ENCODE measurements around the gene NOM1. TPM values are rescaled to one million over a fixed set of nuclear protein-coding genes. Genes with fewer than 3 reads are reported as not detected.
A peak's percentile ranks its signal among the peaks of the same experiment; 100 is the strongest.
"Not testable (repeated sequence)": the region's sequence is repeated elsewhere in the genome, so short reads cannot be mapped to it uniquely, and the experiment has no call there.

Gene NOM1, protein sequence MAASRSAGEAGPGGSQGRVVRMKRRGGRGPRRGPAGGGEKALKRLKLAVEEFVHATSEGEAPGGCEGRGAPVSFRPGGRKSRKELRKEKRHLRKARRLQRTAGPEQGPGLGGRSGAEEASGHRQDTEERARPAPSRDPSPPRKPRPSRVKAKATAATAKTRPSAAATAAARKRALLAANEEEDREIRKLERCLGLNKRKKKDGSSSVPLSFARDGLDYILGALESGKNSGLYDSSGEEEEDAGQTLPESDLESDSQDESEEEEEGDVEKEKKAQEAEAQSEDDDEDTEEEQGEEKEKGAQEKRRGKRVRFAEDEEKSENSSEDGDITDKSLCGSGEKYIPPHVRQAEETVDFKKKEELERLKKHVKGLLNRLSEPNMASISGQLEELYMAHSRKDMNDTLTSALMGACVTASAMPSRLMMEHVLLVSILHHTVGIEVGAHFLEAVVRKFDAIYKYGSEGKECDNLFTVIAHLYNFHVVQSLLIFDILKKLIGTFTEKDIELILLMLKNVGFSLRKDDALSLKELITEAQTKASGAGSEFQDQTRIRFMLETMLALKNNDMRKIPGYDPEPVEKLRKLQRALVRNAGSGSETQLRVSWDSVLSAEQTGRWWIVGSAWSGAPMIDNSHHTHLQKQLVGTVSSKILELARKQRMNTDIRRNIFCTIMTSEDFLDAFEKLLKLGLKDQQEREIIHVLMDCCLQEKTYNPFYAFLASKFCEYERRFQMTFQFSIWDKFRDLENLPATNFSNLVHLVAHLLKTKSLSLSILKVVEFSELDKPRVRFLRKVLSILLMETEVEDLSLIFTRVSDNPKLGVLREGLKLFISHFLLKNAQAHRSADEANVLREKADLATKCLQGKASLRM
- total RNA-seq, result 21.3 and 22.6 TPM in 2 replicates
- long read RNA-seq, partial matches to known transcripts, result 1 of 2 reads
- long read RNA-seq, other reads (novel, unspliced or antisense), result 1 of 2 reads

DNA sequence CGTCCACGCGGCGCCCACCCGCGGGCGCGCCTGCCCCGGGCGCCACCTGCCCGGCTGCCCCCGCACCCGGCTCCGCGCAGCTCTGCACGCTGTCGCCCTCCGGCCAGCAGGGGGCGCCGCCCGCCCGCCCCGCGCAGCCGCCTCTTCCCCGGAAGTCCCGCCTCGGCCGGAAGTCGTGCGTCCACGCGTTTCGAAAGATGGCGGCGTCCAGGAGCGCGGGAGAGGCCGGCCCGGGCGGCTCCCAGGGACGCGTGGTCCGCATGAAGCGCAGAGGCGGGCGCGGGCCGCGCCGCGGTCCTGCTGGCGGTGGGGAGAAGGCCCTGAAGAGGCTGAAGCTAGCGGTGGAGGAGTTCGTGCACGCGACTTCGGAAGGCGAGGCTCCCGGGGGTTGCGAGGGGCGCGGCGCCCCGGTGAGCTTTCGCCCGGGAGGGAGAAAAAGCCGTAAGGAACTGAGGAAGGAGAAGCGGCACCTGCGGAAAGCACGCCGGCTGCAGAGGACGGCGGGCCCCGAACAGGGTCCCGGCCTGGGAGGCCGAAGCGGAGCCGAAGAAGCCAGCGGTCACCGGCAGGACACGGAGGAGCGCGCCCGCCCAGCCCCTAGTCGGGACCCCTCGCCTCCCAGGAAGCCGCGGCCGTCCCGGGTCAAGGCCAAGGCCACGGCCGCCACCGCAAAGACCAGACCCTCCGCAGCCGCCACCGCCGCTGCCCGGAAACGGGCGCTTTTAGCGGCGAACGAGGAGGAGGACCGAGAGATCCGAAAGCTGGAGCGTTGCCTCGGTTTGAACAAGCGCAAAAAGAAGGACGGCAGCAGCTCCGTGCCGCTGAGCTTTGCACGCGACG is at the start of gene NOM1:
TSS of gene NOM1 (plus strand) at position 172 of the 840 bp plus-strand sequence. CDS start at position 198, 26 bp downstream.
- peak; percentile 96 for DNase-seq (ENCODE audit: extremely low spot score, unreplicated experiment)
- Mint-ChIP-seq H3K36me3 (ENCODE audit: unreplicated experiment) (peaks cover 16% of the 10 kb centered on the region), H3K27ac (ENCODE audit: unreplicated experiment) (peak within 1 kb of the TSS; percentile 72), H3K9me3 (ENCODE audit: unreplicated experiment) (no peaks in the 10 kb centered on the region), H3K4me3 (ENCODE audit: unreplicated experiment) (peak within 1 kb of the TSS; percentile 83), H3K27me3 (ENCODE audit: unreplicated experiment) (peaks cover 28% of the 10 kb centered on the region), H3K4me1 (ENCODE audit: unreplicated experiment) (peaks cover 24% of the 10 kb centered on the region)
- TF ChIP-seq, protein P1, sequence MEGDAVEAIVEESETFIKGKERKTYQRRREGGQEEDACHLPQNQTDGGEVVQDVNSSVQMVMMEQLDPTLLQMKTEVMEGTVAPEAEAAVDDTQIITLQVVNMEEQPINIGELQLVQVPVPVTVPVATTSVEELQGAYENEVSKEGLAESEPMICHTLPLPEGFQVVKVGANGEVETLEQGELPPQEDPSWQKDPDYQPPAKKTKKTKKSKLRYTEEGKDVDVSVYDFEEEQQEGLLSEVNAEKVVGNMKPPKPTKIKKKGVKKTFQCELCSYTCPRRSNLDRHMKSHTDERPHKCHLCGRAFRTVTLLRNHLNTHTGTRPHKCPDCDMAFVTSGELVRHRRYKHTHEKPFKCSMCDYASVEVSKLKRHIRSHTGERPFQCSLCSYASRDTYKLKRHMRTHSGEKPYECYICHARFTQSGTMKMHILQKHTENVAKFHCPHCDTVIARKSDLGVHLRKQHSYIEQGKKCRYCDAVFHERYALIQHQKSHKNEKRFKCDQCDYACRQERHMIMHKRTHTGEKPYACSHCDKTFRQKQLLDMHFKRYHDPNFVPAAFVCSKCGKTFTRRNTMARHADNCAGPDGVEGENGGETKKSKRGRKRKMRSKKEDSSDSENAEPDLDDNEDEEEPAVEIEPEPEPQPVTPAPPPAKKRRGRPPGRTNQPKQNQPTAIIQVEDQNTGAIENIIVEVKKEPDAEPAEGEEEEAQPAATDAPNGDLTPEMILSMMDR (IDR thresholded peaks at IDR 0.05), result peak; percentile 82

DNA sequence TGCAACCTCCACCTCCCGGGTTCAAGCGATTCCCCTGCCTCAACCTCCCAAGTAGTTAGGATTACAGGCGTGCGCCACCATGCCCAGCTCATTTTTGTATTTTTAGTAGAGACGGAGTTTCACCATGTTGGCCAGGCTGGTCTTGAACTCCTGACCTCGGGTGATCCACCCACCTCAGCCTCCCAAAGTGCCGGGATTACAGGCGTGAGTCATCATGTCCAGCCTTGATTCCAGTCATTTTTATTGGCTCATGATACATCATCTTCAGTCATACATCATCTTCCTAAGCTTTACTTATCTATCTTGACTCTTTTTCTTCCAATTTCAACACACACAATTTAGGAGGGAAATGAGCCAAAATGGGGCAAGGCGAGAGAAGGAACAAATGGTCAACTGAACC is 49.4 kb upstream of the NOM1 start:
- not testable (repeated sequence) for H3K27ac Mint-ChIP-seq (ENCODE audit: unreplicated experiment); H3K27me3 Mint-ChIP-seq (ENCODE audit: unreplicated experiment); DNase-seq (ENCODE audit: extremely low spot score, unreplicated experiment); H3K9me3 Mint-ChIP-seq (ENCODE audit: unreplicated experiment); H3K4me1 Mint-ChIP-seq (ENCODE audit: unreplicated experiment); H3K36me3 Mint-ChIP-seq (ENCODE audit: unreplicated experiment); H3K4me3 Mint-ChIP-seq (ENCODE audit: unreplicated experiment)

DNA sequence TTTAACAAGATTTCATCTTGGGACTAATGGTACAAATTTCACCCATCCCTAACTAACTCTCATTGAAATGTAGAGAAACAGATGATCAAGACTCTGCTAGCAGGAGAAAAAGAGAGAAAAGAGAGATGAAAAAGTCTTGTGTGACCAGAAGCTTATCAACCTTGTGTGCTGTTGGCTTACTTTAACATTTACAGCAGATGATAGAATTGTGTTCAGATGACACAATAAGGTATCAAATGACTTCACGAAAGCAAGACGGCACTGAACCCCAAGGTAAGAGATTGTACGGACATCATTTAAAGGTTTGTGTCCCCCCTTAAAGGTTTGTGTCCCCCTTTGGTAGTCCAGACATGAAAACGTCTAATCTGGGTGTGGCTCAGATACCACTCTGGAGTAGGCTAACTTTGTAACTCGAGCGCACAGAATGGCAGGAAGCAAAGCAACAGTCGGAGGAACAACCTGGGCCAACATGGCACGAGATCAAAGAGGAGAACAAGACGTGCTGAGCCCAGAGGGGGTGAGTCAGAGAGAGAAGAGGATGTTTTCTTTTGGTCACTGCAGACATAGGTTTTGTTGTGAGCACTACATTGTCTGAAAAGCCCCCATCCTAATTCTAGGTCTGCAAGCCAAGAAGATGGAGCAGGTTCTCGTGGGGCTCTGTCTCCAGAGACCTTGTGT is 46.1 kb upstream of the NOM1 start:
- TF ChIP-seq, protein P1 (IDR thresholded peaks at IDR 0.05), result no peak
- peak; percentile 60 for DNase-seq (ENCODE audit: extremely low spot score, unreplicated experiment)
- Mint-ChIP-seq H3K4me1 (ENCODE audit: unreplicated experiment) (no peaks in the 10 kb centered on the region), H3K4me3 (ENCODE audit: unreplicated experiment) (no peak overlapping the region), H3K27me3 (ENCODE audit: unreplicated experiment) (no peaks in the 10 kb centered on the region), H3K9me3 (ENCODE audit: unreplicated experiment) (no peaks in the 10 kb centered on the region), H3K36me3 (ENCODE audit: unreplicated experiment) (no peaks in the 10 kb centered on the region), H3K27ac (ENCODE audit: unreplicated experiment) (no peak overlapping the region)

DNA sequence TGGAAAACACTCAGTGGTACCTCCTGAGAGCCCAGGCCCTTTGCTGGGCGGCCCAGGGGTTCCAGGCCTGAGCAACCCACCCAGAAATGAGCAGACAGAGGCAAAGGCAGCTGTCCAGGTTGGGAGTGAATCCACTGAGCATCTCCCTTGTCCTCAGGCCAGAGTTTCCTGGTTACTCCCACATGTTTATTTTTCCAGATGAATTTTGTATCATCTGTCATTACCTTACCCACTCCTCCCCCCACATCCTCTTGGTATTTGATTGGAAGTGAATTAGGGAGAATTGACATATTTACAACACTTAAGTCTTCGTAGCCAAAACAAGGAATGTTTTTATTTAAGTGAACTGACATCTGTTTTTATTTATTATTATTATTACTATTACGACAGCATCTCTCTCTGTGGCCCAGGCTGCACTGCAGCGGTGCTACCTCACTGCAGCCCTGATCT is 43.3 kb upstream of the NOM1 start:
- Mint-ChIP-seq H3K4me3 (ENCODE audit: unreplicated experiment) (no peak overlapping the region), H3K4me1 (ENCODE audit: unreplicated experiment) (peaks cover 4% of the 10 kb centered on the region), H3K9me3 (ENCODE audit: unreplicated experiment) (no peaks in the 10 kb centered on the region), H3K27me3 (ENCODE audit: unreplicated experiment) (peaks cover 4% of the 10 kb centered on the region), H3K27ac (ENCODE audit: unreplicated experiment) (no peak overlapping the region), H3K36me3 (ENCODE audit: unreplicated experiment) (no peaks in the 10 kb centered on the region)
- TF ChIP-seq, protein P1 (IDR thresholded peaks at IDR 0.05), result no peak
- peak; percentile 75 for DNase-seq (ENCODE audit: extremely low spot score, unreplicated experiment)

DNA sequence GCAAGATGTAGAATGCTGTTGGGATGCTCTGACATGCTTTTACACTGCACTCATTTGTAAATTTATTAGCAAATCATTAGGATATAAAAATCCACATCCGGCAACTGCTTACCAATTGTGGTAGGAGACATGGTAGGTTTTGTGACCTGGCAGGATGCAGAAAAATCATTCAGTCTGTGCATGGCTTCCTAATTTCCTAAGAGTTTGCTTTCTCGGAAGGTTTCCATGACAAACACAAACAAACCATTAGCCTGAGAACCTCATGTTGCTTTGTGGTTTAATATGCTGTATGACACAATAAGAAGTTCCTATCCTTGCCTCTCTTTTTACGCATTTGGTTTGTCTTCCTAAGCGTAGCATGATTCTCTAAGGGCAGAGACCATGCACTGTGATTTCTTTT is 41.9 kb upstream of the NOM1 start:
- H3K4me3 Mint-ChIP-seq (ENCODE audit: unreplicated experiment), result no peak overlapping the region
- no peaks in the 10 kb centered on the region for H3K36me3 Mint-ChIP-seq (ENCODE audit: unreplicated experiment)
- peaks cover 4% of the 10 kb centered on the region for H3K4me1 Mint-ChIP-seq (ENCODE audit: unreplicated experiment)
- peaks cover 12% of the 10 kb centered on the region for H3K27me3 Mint-ChIP-seq (ENCODE audit: unreplicated experiment)
- TF ChIP-seq, protein P1 (IDR thresholded peaks at IDR 0.05), result no peak
- no peak overlapping the region for H3K27ac Mint-ChIP-seq (ENCODE audit: unreplicated experiment)
- no peaks in the 10 kb centered on the region for H3K9me3 Mint-ChIP-seq (ENCODE audit: unreplicated experiment)
- DNase-seq (ENCODE audit: extremely low spot score, unreplicated experiment), result no peak

DNA sequence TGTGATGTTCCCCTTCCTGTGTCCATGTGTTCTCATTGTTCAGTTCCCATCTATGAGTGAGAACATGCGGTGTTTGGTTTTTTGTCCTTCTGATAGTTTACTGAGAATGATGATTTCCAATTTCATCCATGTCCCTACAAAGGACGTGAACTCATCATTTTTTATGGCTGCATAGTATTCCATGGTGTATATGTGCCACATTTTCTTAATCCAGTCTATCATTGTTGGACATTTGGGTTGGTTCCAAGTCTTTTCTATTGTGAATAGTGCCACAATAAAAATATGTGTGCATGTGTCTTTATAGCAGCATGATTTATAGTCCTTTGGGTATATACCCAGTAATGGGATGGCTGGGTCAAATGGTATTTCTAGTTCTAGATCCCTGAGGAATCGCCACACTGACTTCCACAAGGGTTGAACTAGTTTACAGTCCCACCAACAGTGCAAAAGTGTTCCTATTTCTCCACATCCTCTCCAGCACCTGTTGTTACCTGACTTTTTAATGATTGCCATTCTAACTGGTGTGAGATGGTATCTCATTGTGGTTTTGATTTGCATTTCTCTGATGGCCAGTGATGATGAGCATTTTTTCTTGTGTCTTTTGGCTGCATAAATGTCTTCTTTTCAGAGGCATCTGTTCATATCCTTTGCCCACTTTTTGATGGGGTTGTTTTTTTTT is 39.8 kb upstream of the NOM1 start:
- H3K4me3 Mint-ChIP-seq (ENCODE audit: unreplicated experiment); H3K4me1 Mint-ChIP-seq (ENCODE audit: unreplicated experiment); DNase-seq (ENCODE audit: extremely low spot score, unreplicated experiment); H3K36me3 Mint-ChIP-seq (ENCODE audit: unreplicated experiment); H3K9me3 Mint-ChIP-seq (ENCODE audit: unreplicated experiment); H3K27ac Mint-ChIP-seq (ENCODE audit: unreplicated experiment): not testable (repeated sequence)
- peaks cover 18% of the 10 kb centered on the region for H3K27me3 Mint-ChIP-seq (ENCODE audit: unreplicated experiment)
